HepG2 (cell line): ENCODE data around the gene CENPM. TPM values are rescaled to one million over a fixed set of nuclear protein-coding genes. Genes with fewer than 3 reads are reported as not detected.
A peak's percentile ranks its signal among the peaks of the same experiment; 100 is the strongest.

Experiments used
- microRNA counts: library from miRNA; unstranded; fragments of <30 nt; microRNA quantifications from one replicate; lab custom pipeline; 2015
- microRNA-seq: library from miRNA; unstranded; fragments of <30 nt; microRNA quantifications from one replicate; pipeline ENCODE4, GENCODE V29; 2020
- polyA plus RNA-seq, 8 experiments: library from polyadenylated mRNA; depleted of rRNA in 3 of 8; stranded (reverse) in 7 of 8; unstranded in 1 of 8; fragments of >200 nt; fragmentation: Illumina TruSeq in 4 of 8; extraction: Trizol in 4 of 8; gene quantifications; 2 replicates each; pipeline versions ENCODE4 v1.2.1 to v1.2.3, GENCODE V29; 2011 to 2016; ENCODE audit warnings: low read depth in 4 of 8, missing spikeins in 1 of 8, mixed read lengths in 1 of 8; ENCODE audit not compliant: insufficient read depth in 1 of 8
- small RNA-seq, 3 experiments: library from RNA; depleted of rRNA; stranded (forward); fragments of <200 nt; gene quantifications; one replicate each; pipeline ENCODE3, GENCODE V24; 2012; ENCODE audit warnings: low read depth in 2 of 3, low replicate concordance in 1 of 3; ENCODE audit not compliant: insufficient read length in 3 of 3, insufficient read depth in 2 of 3
- total RNA-seq, 5 experiments: library from RNA; depleted of rRNA; stranded (reverse); fragments of >200 nt; fragmentation: Illumina TruSeq; extraction: Trizol; gene quantifications; 2 replicates each; pipeline ENCODE4 v1.2.3, GENCODE V29; 2016; ENCODE audit warnings: low read depth in 1 of 5

CENPM gene
- total and polyA plus RNA-seq, 2 of the 13 experiments (the other 11 are each of a cell fraction or from before 2014, with no cell fraction given) = 11.2 to 37.3 TPM

MicroRNAs encoded within 50 kb of the gene (microRNA counts, 767-probe panel; counts per million panel counts)
- microRNA hsa-miR-33a-5p (lab: Ali Mortazavi, UCI) = not detected

Small RNA genes lying within 50 kb of the gene (microRNA-seq; reads per million reads assigned to microRNA genes)
- 30.8 reads per million, percentile 60 among the genes with 10 or more reads in this experiment for gene MIR33A

Small RNA genes lying within 50 kb of the gene (small RNA-seq; reads per million reads assigned to genes)
- 5.9 to 1,297 (median 401) reads per million in 3 experiments for gene MIR33A

Other genes with a start within 250 kb of the CENPM start
- 0.53 and 0.75 TPM in 2 replicates for gene MEI1, start 247.6 kb downstream of the CENPM start, total RNA-seq (2016; rRNA removed; fragmentation: Illumina TruSeq; extraction: Trizol)
- gene MEI1, start 247.6 kb downstream of the CENPM start, polyA plus RNA-seq (2011; rRNA removed) = 1.9 and 2.7 TPM in 2 replicates
- 11.3 and 17.4 TPM in 2 replicates for gene CCDC134, start 146.5 kb downstream of the CENPM start, total RNA-seq (2016; rRNA removed; fragmentation: Illumina TruSeq; extraction: Trizol)
- 4.8 and 5.6 TPM in 2 replicates for gene CCDC134, start 146.5 kb downstream of the CENPM start, polyA plus RNA-seq (2011; rRNA removed)
- gene SREBF2, start 114.0 kb downstream of the CENPM start, total RNA-seq (2016; rRNA removed; fragmentation: Illumina TruSeq; extraction: Trizol) = 30.2 and 53.8 TPM in 2 replicates
- 72.6 and 108 TPM in 2 replicates for gene SREBF2, start 114.0 kb downstream of the CENPM start, polyA plus RNA-seq (2011; rRNA removed)
- gene SHISA8, start 32.1 kb downstream of the CENPM start, total RNA-seq (2016; rRNA removed; fragmentation: Illumina TruSeq; extraction: Trizol) = not detected in 2 replicates
- not detected in 2 replicates for gene SHISA8, start 32.1 kb downstream of the CENPM start, polyA plus RNA-seq (2011; rRNA removed)
- gene TNFRSF13C, start 20.3 kb downstream of the CENPM start, total RNA-seq (2016; rRNA removed; fragmentation: Illumina TruSeq; extraction: Trizol) = 0.11 TPM in 1 of 2 replicates, not detected in the other
- gene TNFRSF13C, start 20.3 kb downstream of the CENPM start, polyA plus RNA-seq (2011; rRNA removed) = 0.22 and 0.29 TPM in 2 replicates
- not detected in 2 replicates for gene SEPTIN3, start 22.3 kb upstream of the CENPM start, total RNA-seq (2016; rRNA removed; fragmentation: Illumina TruSeq; extraction: Trizol)
- gene SEPTIN3, start 22.3 kb upstream of the CENPM start, polyA plus RNA-seq (2011; rRNA removed) = 0.04 and 0.08 TPM in 2 replicates
- not detected in 2 replicates for gene WBP2NL, start 51.6 kb upstream of the CENPM start, total RNA-seq (2016; rRNA removed; fragmentation: Illumina TruSeq; extraction: Trizol)
- gene WBP2NL, start 51.6 kb upstream of the CENPM start, polyA plus RNA-seq (2011; rRNA removed) = not detected in 2 replicates
- 9.1 and 15.1 TPM in 2 replicates for gene NAGA, start 123.7 kb upstream of the CENPM start, total RNA-seq (2016; rRNA removed; fragmentation: Illumina TruSeq; extraction: Trizol)
- 23.4 and 25.7 TPM in 2 replicates for gene NAGA, start 123.7 kb upstream of the CENPM start, polyA plus RNA-seq (2011; rRNA removed)
- 0.07 TPM in 1 of 2 replicates, not detected in the other for gene PHETA2, start 127.1 kb upstream of the CENPM start, total RNA-seq (2016; rRNA removed; fragmentation: Illumina TruSeq; extraction: Trizol)
- gene PHETA2, start 127.1 kb upstream of the CENPM start, polyA plus RNA-seq (2011; rRNA removed) = not detected in 2 replicates
- 8.3 and 13.3 TPM in 2 replicates for gene SMDT1, start 132.5 kb upstream of the CENPM start, total RNA-seq (2016; rRNA removed; fragmentation: Illumina TruSeq; extraction: Trizol)
- 26.6 and 32.8 TPM in 2 replicates for gene SMDT1, start 132.5 kb upstream of the CENPM start, polyA plus RNA-seq (2011; rRNA removed)
- gene NDUFA6, start 143.6 kb upstream of the CENPM start, total RNA-seq (2016; rRNA removed; fragmentation: Illumina TruSeq; extraction: Trizol) = 87.8 and 107 TPM in 2 replicates
- 64.4 and 68.5 TPM in 2 replicates for gene NDUFA6, start 143.6 kb upstream of the CENPM start, polyA plus RNA-seq (2011; rRNA removed)
- gene CYP2D6, start 183.7 kb upstream of the CENPM start, total RNA-seq (2016; rRNA removed; fragmentation: Illumina TruSeq; extraction: Trizol) = 0.18 and 1.0 TPM in 2 replicates
- gene CYP2D6, start 183.7 kb upstream of the CENPM start, polyA plus RNA-seq (2011; rRNA removed) = 3.7 and 4.4 TPM in 2 replicates